Articular chondrocyte of knee joint (primary cell): ENCODE results near the gene WDHD1. TPM values are rescaled to one million over a fixed set of nuclear protein-coding genes. Genes with fewer than 3 reads are reported as not detected.

ENCODE experiments used
- total RNA-seq: library from RNA; depleted of rRNA; stranded (reverse); fragments of >200 nt; gene quantifications from 2 replicates; pipeline ENCODE4 v1.2.3, GENCODE V29; 2012

WDHD1 gene
- 9.8 and 14.3 TPM in 2 replicates for total RNA-seq

GRCh38 chr14:55026793-55027561, at the start of gene WDHD1, which contains the start of gene SOCS4:
Gene WDHD1, minus strand, starts transcription at chr14:55027099. Its CDS starts 312 bp downstream, at chr14:55026787.
Gene SOCS4, plus strand, starts transcription at chr14:55027236. Its CDS starts 15,806 bp downstream, at chr14:55043042.

GRCh38 chr14:55051423-55052268, 24.7 kb upstream of the WDHD1 start, which contains the start of gene MAPK1IP1L:
Gene MAPK1IP1L, plus strand, starts transcription at chr14:55051647. Its CDS starts 10,037 bp downstream, at chr14:55061684.

GRCh38 chr14:54902521-54903420, 124.1 kb downstream of the WDHD1 start, which contains the start of gene GCH1:
Gene GCH1, minus strand, starts transcription at chr14:54902826. Its CDS starts 163 bp downstream, at chr14:54902663.

Other genes with a start within 250 kb of the WDHD1 start
- gene GCH1, start 124.3 kb downstream of the WDHD1 start, total RNA-seq, result 5.5 and 6.9 TPM in 2 replicates
- 20.0 and 24.9 TPM in 2 replicates for gene SOCS4, start 137 bp upstream of the WDHD1 start, total RNA-seq
- gene MAPK1IP1L, start 24.5 kb upstream of the WDHD1 start, total RNA-seq, result 57.0 and 64.9 TPM in 2 replicates
- gene LGALS3, start 102.2 kb upstream of the WDHD1 start, total RNA-seq, result 270 and 328 TPM in 2 replicates
- gene DLGAP5, start 164.5 kb upstream of the WDHD1 start, total RNA-seq, result 21.4 and 27.6 TPM in 2 replicates
- 19.2 and 23.1 TPM in 2 replicates for gene FBXO34, start 244.3 kb upstream of the WDHD1 start, total RNA-seq